ENCODE measurements around the gene CDH4. TPM values are rescaled to one million over a fixed set of nuclear protein-coding genes. Genes with fewer than 3 reads are reported as not detected.

Gene CDH4
- total RNA-seq, 2 donors from 2014 or later = not detected

- no peak for DNase-seq (ENCODE audit: low spot score)
Measured at GRCh38 chr20:61819574-61819846, 567.4 kb downstream of the CDH4 start.

GRCh38 chr20:61819921-61820825 is 568.1 kb downstream of the CDH4 start:
- no peaks in the 10 kb centered on the region for H3K4me1 ChIP-seq (ENCODE audit: control insufficient read depth in 1 of 2, low read depth in 2 of 2)
- H3K4me3 ChIP-seq = no peak overlapping the region
- no peak overlapping the region for H3K27ac ChIP-seq
- no peak for TF ChIP-seq CTCF (IDR thresholded peaks at IDR 0.05)
- no peak for ATAC-seq (ENCODE audit: insufficient number of reproducible peaks, low FRiP score, low read depth)
- no peaks in the 10 kb centered on the region for H3K36me3 ChIP-seq
- DNase-seq (ENCODE audit: low spot score) = no peak
- no peaks in the 10 kb centered on the region for H3K9me3 ChIP-seq
- no peaks in the 10 kb centered on the region for H3K27me3 ChIP-seq (replicated peaks; ENCODE audit: insufficient read depth)

More at GRCh38 chr20:61819574-61819846, 567.4 kb downstream of the CDH4 start:
- Histone ChIP-seq H3K27ac (no peak overlapping the region), H3K9me3 (no peaks in the 10 kb centered on the region), H3K4me3 (no peak overlapping the region), H3K36me3 (no peaks in the 10 kb centered on the region), H3K27me3 (replicated peaks; ENCODE audit: insufficient read depth) (no peaks in the 10 kb centered on the region), H3K4me1 (ENCODE audit: control insufficient read depth in 1 of 2, low read depth in 2 of 2) (no peaks in the 10 kb centered on the region)
- no peak for ATAC-seq (ENCODE audit: insufficient number of reproducible peaks, low FRiP score, low read depth)
- no peak for TF ChIP-seq CTCF (IDR thresholded peaks at IDR 0.05)

GRCh38 chr20:61821735-61822134 is 569.7 kb downstream of the CDH4 start:
- ATAC-seq (ENCODE audit: insufficient number of reproducible peaks, low FRiP score, low read depth) = no peak
- no peak for DNase-seq (ENCODE audit: low spot score)
- H3K36me3 ChIP-seq = no peaks in the 10 kb centered on the region
- no peak overlapping the region for H3K4me3 ChIP-seq
- no peaks in the 10 kb centered on the region for H3K27me3 ChIP-seq (replicated peaks; ENCODE audit: insufficient read depth)
- no peak overlapping the region for H3K27ac ChIP-seq
- TF ChIP-seq CTCF (IDR thresholded peaks at IDR 0.05) = no peak
- H3K4me1 ChIP-seq (ENCODE audit: control insufficient read depth in 1 of 2, low read depth in 2 of 2) = no peaks in the 10 kb centered on the region
- H3K9me3 ChIP-seq = no peaks in the 10 kb centered on the region

- Histone ChIP-seq H3K9me3 (no peaks in the 10 kb centered on the region), H3K36me3 (no peaks in the 10 kb centered on the region), H3K4me1 (ENCODE audit: control insufficient read depth in 1 of 2, low read depth in 2 of 2) (no peaks in the 10 kb centered on the region), H3K27me3 (replicated peaks; ENCODE audit: insufficient read depth) (no peaks in the 10 kb centered on the region), H3K27ac (no peak overlapping the region), H3K4me3 (no peak overlapping the region)
- no peak for TF ChIP-seq CTCF (IDR thresholded peaks at IDR 0.05)
- DNase-seq (ENCODE audit: low spot score) (no peak), ATAC-seq (ENCODE audit: insufficient number of reproducible peaks, low FRiP score, low read depth) (no peak)
Measured at GRCh38 chr20:61822396-61822795, 570.3 kb downstream of the CDH4 start.

GRCh38 chr20:61823242-61823641 is 571.2 kb downstream of the CDH4 start:
- no peaks in the 10 kb centered on the region for H3K36me3 ChIP-seq
- no peak overlapping the region for H3K27ac ChIP-seq
- H3K4me3 ChIP-seq = no peak overlapping the region
- no peaks in the 10 kb centered on the region for H3K9me3 ChIP-seq
- DNase-seq (ENCODE audit: low spot score) = no peak
- H3K27me3 ChIP-seq (replicated peaks; ENCODE audit: insufficient read depth) = no peaks in the 10 kb centered on the region
- no peaks in the 10 kb centered on the region for H3K4me1 ChIP-seq (ENCODE audit: control insufficient read depth in 1 of 2, low read depth in 2 of 2)
- TF ChIP-seq CTCF (IDR thresholded peaks at IDR 0.05) = no peak
- no peak for ATAC-seq (ENCODE audit: insufficient number of reproducible peaks, low FRiP score, low read depth)
